Measurements from ENCODE around the gene NES.

Gene NES

GRCh38 chr1:156667968-156668709 is 9.1 kb downstream of the NES start:
- Mint-ChIP-seq H3K27ac (no peak overlapping the region), H3K27me3 (peaks cover 20 to 34% of the 10 kb centered on the region in 2 donors), H3K4me1 (ENCODE audit: low read depth in 2 of 2) (peaks cover 6 to 12% of the 10 kb centered on the region in 2 donors), H3K36me3 (ENCODE audit: insufficient read depth) (peaks cover 4% of the 10 kb centered on the region), H3K9me3 (no peaks in the 10 kb centered on the region), H3K4me3 (no peak overlapping the region)
- no peak for ATAC-seq (replicated peaks)
- DNase-seq, result no peak

GRCh38 chr1:156667610-156667967 is 9.6 kb downstream of the NES start:
- no peak for ATAC-seq (replicated peaks)
- peak overlapping the region in 1 of 2 donors; percentile 24 for H3K27ac Mint-ChIP-seq
- no peak for DNase-seq
- no peak overlapping the region for H3K4me3 Mint-ChIP-seq
- H3K9me3 Mint-ChIP-seq, result no peaks in the 10 kb centered on the region
- peaks cover 6 to 12% of the 10 kb centered on the region in 2 donors for H3K4me1 Mint-ChIP-seq (ENCODE audit: low read depth in 2 of 2)
- H3K27me3 Mint-ChIP-seq, result peaks cover 17 to 29% of the 10 kb centered on the region in 2 donors
- H3K36me3 Mint-ChIP-seq (ENCODE audit: insufficient read depth), result peaks cover 4% of the 10 kb centered on the region

- no peak for ATAC-seq (replicated peaks)
- Mint-ChIP-seq H3K4me3 (no peak overlapping the region), H3K9me3 (no peaks in the 10 kb centered on the region), H3K4me1 (ENCODE audit: low read depth in 2 of 2) (peaks cover 6 to 12% of the 10 kb centered on the region in 2 donors), H3K27me3 (peaks cover 12 to 23% of the 10 kb centered on the region in 2 donors), H3K36me3 (ENCODE audit: insufficient read depth) (peaks cover 4% of the 10 kb centered on the region), H3K27ac (peak overlapping the region in 1 of 2 donors; percentile 24)
- DNase-seq, result no peak
These were observed 10.2 kb downstream of the NES start for GRCh38 chr1:156666862-156667609.

GRCh38 chr1:156665539-156665938 is 11.7 kb downstream of the NES start:
- Mint-ChIP-seq H3K9me3 (no peaks in the 10 kb centered on the region), H3K36me3 (ENCODE audit: insufficient read depth) (peaks cover 4% of the 10 kb centered on the region), H3K27me3 (peaks cover 0 to 8% of the 10 kb centered on the region in 2 donors), H3K4me1 (ENCODE audit: low read depth in 2 of 2) (peaks cover 14 to 16% of the 10 kb centered on the region in 2 donors), H3K4me3 (no peak overlapping the region), H3K27ac (no peak overlapping the region)
- no peak for DNase-seq
- ATAC-seq (replicated peaks), result no peak

GRCh38 chr1:156664767-156665411 is 12.3 kb downstream of the NES start:
- Mint-ChIP-seq H3K4me1 (ENCODE audit: low read depth in 2 of 2) (peaks cover 20% of the 10 kb centered on the region in 2 donors), H3K27me3 (peaks cover 0 to 2% of the 10 kb centered on the region in 2 donors), H3K36me3 (ENCODE audit: insufficient read depth) (peaks cover 7% of the 10 kb centered on the region), H3K27ac (no peak overlapping the region), H3K4me3 (no peak overlapping the region), H3K9me3 (no peaks in the 10 kb centered on the region)
- DNase-seq, result no peak
- no peak for ATAC-seq (replicated peaks)

GRCh38 chr1:156664046-156664766 is 13.0 kb downstream of the NES start:
- Mint-ChIP-seq H3K4me1 (ENCODE audit: low read depth in 2 of 2) (peaks cover 26 to 27% of the 10 kb centered on the region in 2 donors), H3K9me3 (no peaks in the 10 kb centered on the region), H3K4me3 (no peak overlapping the region), H3K27ac (no peak overlapping the region), H3K36me3 (ENCODE audit: insufficient read depth) (peaks cover 11% of the 10 kb centered on the region), H3K27me3 (no peaks in the 10 kb centered on the region)
- ATAC-seq (replicated peaks) (no peak), DNase-seq (no peak)

GRCh38 chr1:156663178-156663577 is 14.0 kb downstream of the NES start:
- no peak overlapping the region for H3K4me3 Mint-ChIP-seq
- H3K27me3 Mint-ChIP-seq, result no peaks in the 10 kb centered on the region

GRCh38 chr1:156662800-156663055 is 14.5 kb downstream of the NES start:
- Mint-ChIP-seq H3K36me3 (ENCODE audit: insufficient read depth) (peaks cover 14% of the 10 kb centered on the region), H3K4me3 (no peak overlapping the region), H3K27ac (peak overlapping the region; percentile 7 to 27), H3K4me1 (ENCODE audit: low read depth in 2 of 2) (peaks cover 38 to 41% of the 10 kb centered on the region in 2 donors), H3K9me3 (no peaks in the 10 kb centered on the region), H3K27me3 (peaks cover 0 to under 1% of the 10 kb centered on the region in 2 donors)
- DNase-seq (no peak), ATAC-seq (replicated peaks) (no peak)

More at GRCh38 chr1:156663178-156663577, 14.0 kb downstream of the NES start:
- DNase-seq (no peak), ATAC-seq (replicated peaks) (no peak)
- no peaks in the 10 kb centered on the region for H3K9me3 Mint-ChIP-seq
- peaks cover 33 to 36% of the 10 kb centered on the region in 2 donors for H3K4me1 Mint-ChIP-seq (ENCODE audit: low read depth in 2 of 2)
- peaks cover 14% of the 10 kb centered on the region for H3K36me3 Mint-ChIP-seq (ENCODE audit: insufficient read depth)
- peak overlapping the region; percentile 7 to 27 for H3K27ac Mint-ChIP-seq

- H3K9me3 Mint-ChIP-seq, result no peaks in the 10 kb centered on the region
- peak overlapping the region in 1 of 2 donors; percentile 7 for H3K27ac Mint-ChIP-seq
- no peak for DNase-seq
- H3K4me1 Mint-ChIP-seq (ENCODE audit: low read depth in 2 of 2), result peaks cover 43 to 46% of the 10 kb centered on the region in 2 donors
- H3K4me3 Mint-ChIP-seq, result no peak overlapping the region
- H3K36me3 Mint-ChIP-seq (ENCODE audit: insufficient read depth), result peaks cover 17% of the 10 kb centered on the region
- ATAC-seq (replicated peaks), result no peak
- H3K27me3 Mint-ChIP-seq, result peaks cover 4 to 6% of the 10 kb centered on the region in 2 donors
These were observed 15.0 kb downstream of the NES start for GRCh38 chr1:156662005-156662799.

- DNase-seq, result no peak
- H3K27me3 Mint-ChIP-seq, result peaks cover 19 to 20% of the 10 kb centered on the region in 2 donors
- H3K4me1 Mint-ChIP-seq (ENCODE audit: low read depth in 2 of 2), result peaks cover 48 to 50% of the 10 kb centered on the region in 2 donors
- ATAC-seq (replicated peaks), result peak; percentile 10
- peak overlapping the region; percentile 49 to 88 for H3K4me3 Mint-ChIP-seq
- peaks cover 17% of the 10 kb centered on the region for H3K36me3 Mint-ChIP-seq (ENCODE audit: insufficient read depth)
- H3K9me3 Mint-ChIP-seq, result no peaks in the 10 kb centered on the region
- H3K27ac Mint-ChIP-seq, result peak overlapping the region; percentile 65 to 70
These were observed 16.5 kb downstream of the NES start for GRCh38 chr1:156660752-156661112.

GRCh38 chr1:156659988-156660751 is 17.0 kb downstream of the NES start:
- Mint-ChIP-seq H3K4me1 (ENCODE audit: low read depth in 2 of 2) (peaks cover 43 to 46% of the 10 kb centered on the region in 2 donors), H3K27ac (peak overlapping the region; percentile 3 to 70), H3K9me3 (no peaks in the 10 kb centered on the region), H3K27me3 (peaks cover 25 to 26% of the 10 kb centered on the region in 2 donors), H3K4me3 (peak overlapping the region; percentile 49 to 88), H3K36me3 (ENCODE audit: insufficient read depth) (peaks cover 17% of the 10 kb centered on the region)
- DNase-seq, result peak; percentile 89 to 93 (median 92)
- ATAC-seq (replicated peaks), result peak; percentile 85

GRCh38 chr1:156659661-156659987 is 17.6 kb downstream of the NES start:
- Mint-ChIP-seq H3K9me3 (no peaks in the 10 kb centered on the region), H3K4me3 (peak overlapping the region; percentile 49 to 88), H3K27ac (peak overlapping the region; percentile 3 to 67), H3K27me3 (peaks cover 30 to 31% of the 10 kb centered on the region in 2 donors), H3K4me1 (ENCODE audit: low read depth in 2 of 2) (peaks cover 43 to 46% of the 10 kb centered on the region in 2 donors), H3K36me3 (ENCODE audit: insufficient read depth) (peaks cover 17% of the 10 kb centered on the region)
- ATAC-seq (replicated peaks), result no peak
- DNase-seq, result no peak
